Transverse colon (tissue), 4 donors: ENCODE measurements around the gene CPNE6. TPM values are rescaled to one million over a fixed set of nuclear protein-coding genes. Genes with fewer than 3 reads are reported as not detected.

Experiments used
- DNase-seq: peaks from one replicate; pipeline ENCODE4 v3.0.0-alpha.2; 2019
- H3K27ac ChIP-seq, 4 donors: fragments of 200-600 bp; sonication (generic); 2 replicates each; pipeline ENCODE4 v1.5.1; 2016 to 2018; ENCODE audit warnings: inconsistent platforms in 4 of 4
- H3K27me3 ChIP-seq: fragments of 200-600 bp; sonication (generic); 2 replicates; pipeline ENCODE4 v1.5.1; 2017; ENCODE audit warnings: inconsistent platforms
- H3K36me3 ChIP-seq, 4 donors: fragments of 200-600 bp; sonication (generic); 2 replicates each; pipeline ENCODE4 v1.5.1; 2017 to 2019; ENCODE audit warnings: inconsistent platforms in 4 of 4
- H3K4me1 ChIP-seq, 4 donors: fragments of 200-600 bp; sonication (generic); 2 replicates each; pipeline ENCODE4 v1.5.1; 2017 to 2020; ENCODE audit warnings: inconsistent platforms in 4 of 4
- H3K4me3 ChIP-seq, 4 donors: fragments of 200-600 bp; sonication (generic); 1 replicate in 1 of 4; 2 replicates in 3 of 4; pipeline versions ENCODE4 v1.5.1 to v1.6.1; 2017 to 2019; ENCODE audit warnings: inconsistent platforms in 4 of 4
- H3K9me3 ChIP-seq, 2 donors: fragments of 200-600 bp; sonication (generic); 2 replicates each; pipeline ENCODE4 v1.5.1; 2017 to 2019; ENCODE audit warnings: inconsistent platforms in 2 of 2
- EP300 ChIP-seq: sonication (generic); formaldehyde crosslinking; IDR thresholded peaks from one replicate; pipeline ENCODE4 v1.6.1; 2017; ENCODE audit warnings: antibody characterized with exemption, low read depth
- POLR2A ChIP-seq: fragments of 450-650 bp; IDR thresholded peaks from one replicate; pipeline ENCODE4 v1.6.1; 2016; ENCODE audit warnings: antibody characterized with exemption, mild to moderate bottlenecking, moderate library complexity
- POLR2AphosphoS5 ChIP-seq, 3 donors: sonication (generic); formaldehyde crosslinking; IDR thresholded peaks; one replicate each; pipeline ENCODE4 v1.6.1; 2016; ENCODE audit warnings: antibody characterized with exemption in 3 of 3
- WGBS, 2 donors: methylation state at CpG; one replicate each; pipeline ENCODE4 v1.1.5; 2018; ENCODE audit warnings: low coverage in 1 of 2; 5-methylcytosine and 5-hydroxymethylcytosine counted together
- in situ Hi-C, 4 donors: fragments of 200-750 bp; cut with MboI; loops; one replicate each; pipeline versions ENCODE4 v1.15.0 to v1.15.1; 2017; ENCODE audit warnings: low sequenced_read_pairs in 3 of 4, low pct_ligation_motif_present in 1 of 4, low pct_unique_long_range_greater_than_20kb in 1 of 4
- intact Hi-C: fragments of 100-400 bp; cut with DNase I; formaldehyde crosslinking; loops from one replicate; pipeline ENCODE4 v1.15.1; 2023; ENCODE audit warnings: low total_unique reads
- total RNA-seq, 4 donors: library from RNA; depleted of rRNA; stranded (reverse); fragments of >200 nt; gene quantifications; one replicate each; pipeline ENCODE4 v1.1.0, GENCODE V29; 2016
- TF ChIP-seq, protein P1 (sequence below), 5 experiments: fragments of 200-600 bp in 3 of 5; fragments of 450-650 bp in 2 of 5; sonication (generic) in 3 of 5; IDR thresholded peaks; 1 replicate in 2 of 5; 2 replicates in 3 of 5; pipeline ENCODE4 v1.5.1; 2016 to 2017; ENCODE audit warnings: antibody characterized with exemption in 5 of 5, inconsistent platforms in 3 of 5, mild to moderate bottlenecking in 2 of 5, moderate library complexity in 1 of 5

CPNE6 gene
- total RNA-seq, 4 donors from 2014 or later, result 3.4 TPM; not detected in 3

DNA sequence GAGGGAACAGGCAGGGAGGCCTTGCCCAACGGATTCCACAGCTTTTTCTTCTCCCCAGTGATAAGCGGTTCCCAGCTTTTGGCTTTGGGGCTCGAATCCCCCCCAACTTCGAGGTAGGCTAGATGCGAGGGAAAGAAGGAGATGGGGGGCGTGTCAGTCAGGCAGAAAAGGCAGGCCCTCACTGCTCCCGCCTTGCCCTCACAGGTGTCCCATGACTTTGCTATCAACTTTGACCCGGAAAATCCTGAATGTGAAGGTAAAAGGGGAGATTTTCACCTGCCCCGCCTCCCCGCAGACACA is 4.9 kb downstream of the CPNE6 start:
- peaks cover 0 to 22% (median 17%) of the 10 kb centered on the region in 4 donors for H3K4me1 ChIP-seq
- no peak overlapping the region for H3K27ac ChIP-seq
- no peaks in the 10 kb centered on the region for H3K36me3 ChIP-seq
- no peak for DNase-seq
- no peaks in the 10 kb centered on the region for H3K9me3 ChIP-seq
- intact Hi-C loops (no loop called here), in situ Hi-C loops (no loop called here)
- TF ChIP-seq, protein P1, sequence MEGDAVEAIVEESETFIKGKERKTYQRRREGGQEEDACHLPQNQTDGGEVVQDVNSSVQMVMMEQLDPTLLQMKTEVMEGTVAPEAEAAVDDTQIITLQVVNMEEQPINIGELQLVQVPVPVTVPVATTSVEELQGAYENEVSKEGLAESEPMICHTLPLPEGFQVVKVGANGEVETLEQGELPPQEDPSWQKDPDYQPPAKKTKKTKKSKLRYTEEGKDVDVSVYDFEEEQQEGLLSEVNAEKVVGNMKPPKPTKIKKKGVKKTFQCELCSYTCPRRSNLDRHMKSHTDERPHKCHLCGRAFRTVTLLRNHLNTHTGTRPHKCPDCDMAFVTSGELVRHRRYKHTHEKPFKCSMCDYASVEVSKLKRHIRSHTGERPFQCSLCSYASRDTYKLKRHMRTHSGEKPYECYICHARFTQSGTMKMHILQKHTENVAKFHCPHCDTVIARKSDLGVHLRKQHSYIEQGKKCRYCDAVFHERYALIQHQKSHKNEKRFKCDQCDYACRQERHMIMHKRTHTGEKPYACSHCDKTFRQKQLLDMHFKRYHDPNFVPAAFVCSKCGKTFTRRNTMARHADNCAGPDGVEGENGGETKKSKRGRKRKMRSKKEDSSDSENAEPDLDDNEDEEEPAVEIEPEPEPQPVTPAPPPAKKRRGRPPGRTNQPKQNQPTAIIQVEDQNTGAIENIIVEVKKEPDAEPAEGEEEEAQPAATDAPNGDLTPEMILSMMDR (IDR thresholded peaks at IDR 0.05), result no peak
- no peak for TF ChIP-seq EP300
- TF ChIP-seq POLR2AphosphoS5 (IDR thresholded peaks at IDR 0.05), result no peak
- TF ChIP-seq POLR2A, result no peak
- H3K27me3 ChIP-seq, result peaks cover 4% of the 10 kb centered on the region
- no peak overlapping the region for H3K4me3 ChIP-seq
- WGBS, 2 donors, result 90% methylated on average over 10 of the region's 10 CpGs; no CpG with 5 or more reads in 1 of the 2 donors

DNA sequence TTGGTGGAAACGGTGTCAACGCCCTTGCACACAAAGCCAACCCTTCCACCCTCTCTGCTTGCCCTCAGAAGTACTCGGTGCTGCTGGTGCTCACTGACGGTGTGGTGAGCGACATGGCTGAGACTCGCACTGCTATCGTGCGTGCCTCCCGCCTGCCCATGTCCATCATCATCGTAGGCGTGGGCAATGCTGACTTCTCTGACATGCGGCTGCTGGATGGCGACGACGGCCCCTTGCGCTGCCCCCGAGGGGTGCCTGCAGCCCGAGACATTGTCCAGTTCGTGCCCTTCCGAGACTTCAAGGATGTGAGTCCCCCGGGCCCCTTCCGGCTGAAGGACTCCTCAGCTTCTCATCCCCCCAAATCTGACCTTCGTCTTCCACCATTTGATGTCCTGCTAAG is 5.7 kb downstream of the CPNE6 start:
- Histone ChIP-seq H3K27ac (no peak overlapping the region), H3K27me3 (peaks cover 2% of the 10 kb centered on the region), H3K4me1 (peaks cover 0 to 19% (median 16%) of the 10 kb centered on the region in 4 donors), H3K36me3 (no peaks in the 10 kb centered on the region), H3K9me3 (no peaks in the 10 kb centered on the region), H3K4me3 (no peak overlapping the region)
- TF ChIP-seq POLR2A (no peak), POLR2AphosphoS5 (IDR thresholded peaks at IDR 0.05) (no peak), EP300 (no peak)
- TF ChIP-seq, protein P1 (IDR thresholded peaks at IDR 0.05), result no peak
- 85 to 94% methylated on average over 4 to 23 of the region's 23 CpGs for WGBS, 2 donors
- no peak for DNase-seq
- in situ Hi-C loops (no loop called here), intact Hi-C loops (no loop called here)

DNA sequence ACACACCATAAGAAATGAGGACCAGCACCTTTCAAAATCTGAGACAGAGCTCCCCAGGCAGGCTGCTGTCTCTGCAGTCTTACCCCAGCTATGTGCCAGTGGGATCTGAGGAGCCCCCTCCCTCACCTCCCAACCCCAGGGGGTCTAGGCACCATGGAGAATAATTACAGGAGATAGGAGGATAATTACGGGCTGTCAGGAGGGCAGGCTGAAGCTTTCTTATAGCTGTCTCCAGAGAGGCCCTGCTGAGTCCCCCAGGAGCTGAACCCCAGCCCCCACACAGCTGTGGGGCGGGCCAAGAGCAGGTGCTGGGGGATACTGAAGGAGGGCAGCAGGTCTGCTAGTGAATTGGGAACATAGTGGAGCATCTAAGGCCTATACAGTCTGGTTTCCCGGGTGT is 6.8 kb downstream of the CPNE6 start:
- no peak overlapping the region for H3K4me3 ChIP-seq
- WGBS, 2 donors, result 77 to 100% methylated on average over 1 to 3 of the region's 3 CpGs
- in situ Hi-C loops (no loop called here), intact Hi-C loops (no loop called here)
- H3K27me3 ChIP-seq, result no peaks in the 10 kb centered on the region
- no peaks in the 10 kb centered on the region for H3K36me3 ChIP-seq
- H3K4me1 ChIP-seq, result peaks cover 0 to 17% (median 10%) of the 10 kb centered on the region in 4 donors
- H3K9me3 ChIP-seq, result no peaks in the 10 kb centered on the region
- TF ChIP-seq, protein P1 (IDR thresholded peaks at IDR 0.05), result no peak
- TF ChIP-seq EP300 (no peak), POLR2A (no peak), POLR2AphosphoS5 (IDR thresholded peaks at IDR 0.05) (no peak)
- no peak overlapping the region for H3K27ac ChIP-seq
- no peak for DNase-seq

DNA sequence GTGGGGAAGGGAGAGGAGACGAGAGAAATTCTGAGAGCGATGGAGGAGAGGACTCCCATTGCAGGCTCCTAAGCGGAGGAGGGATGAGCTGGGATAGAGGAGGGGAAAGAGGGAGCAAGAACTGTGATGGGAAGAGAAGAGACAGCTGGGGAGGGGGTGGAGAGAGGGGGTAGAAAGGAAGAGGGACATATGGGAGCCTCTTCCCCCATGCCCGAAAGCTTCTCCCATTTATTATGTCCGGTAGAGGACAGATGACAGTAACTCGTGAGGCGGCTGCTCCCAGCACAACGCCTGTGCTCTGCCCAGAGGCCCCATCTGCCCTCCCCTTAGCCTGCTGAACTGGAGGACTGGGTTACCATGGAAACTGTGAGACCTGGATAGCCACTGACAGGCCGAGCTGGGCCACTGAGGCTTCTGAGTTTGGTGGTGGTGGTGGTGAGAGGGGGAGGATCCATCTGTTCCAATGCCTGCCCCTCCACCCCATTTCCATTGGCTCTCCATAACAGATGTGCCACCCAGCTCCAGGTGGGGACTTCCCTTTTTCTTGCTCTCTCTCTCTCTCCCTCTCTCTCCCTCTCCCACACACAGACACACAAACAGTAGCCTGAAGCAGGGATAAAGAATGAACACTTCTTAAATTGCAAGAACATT is 8.3 kb downstream of the CPNE6 start:
- WGBS, 2 donors, result 86 to 90% methylated on average over 8 to 9 of the region's 9 CpGs
- Histone ChIP-seq H3K36me3 (no peaks in the 10 kb centered on the region), H3K4me3 (no peak overlapping the region), H3K9me3 (no peaks in the 10 kb centered on the region), H3K4me1 (peaks cover 0 to 17% (median 10%) of the 10 kb centered on the region in 4 donors), H3K27ac (no peak overlapping the region), H3K27me3 (no peaks in the 10 kb centered on the region)
- in situ Hi-C loops, result no loop called here
- intact Hi-C loops, result no loop called here
- DNase-seq, result no peak
- TF ChIP-seq EP300, result no peak
- TF ChIP-seq POLR2A, result no peak
- TF ChIP-seq POLR2AphosphoS5 (IDR thresholded peaks at IDR 0.05), result no peak
- TF ChIP-seq, protein P1 (IDR thresholded peaks at IDR 0.05), result no peak
